Measurements from ENCODE around the gene WDFY3.

GRCh38 chr4:84965553-84966381 lies 723 bp downstream of the WDFY3 start:
- no peak for TF ChIP-seq POLR2A (IDR thresholded peaks at IDR 0.05)
- TF ChIP-seq CTCF (IDR thresholded peaks at IDR 0.05) = peak in 2 of 6 experiments; percentile 8 to 25

All from Peyer's patch (tissue), 4 donors.